Measurements from ENCODE around the gene MAD1L1. TPM values are rescaled to one million over a fixed set of nuclear protein-coding genes. Genes with fewer than 3 reads are reported as not detected.

The MAD1L1 gene
- total RNA-seq, 1 donor from 2014 or later, result 54.0 TPM

DNA sequence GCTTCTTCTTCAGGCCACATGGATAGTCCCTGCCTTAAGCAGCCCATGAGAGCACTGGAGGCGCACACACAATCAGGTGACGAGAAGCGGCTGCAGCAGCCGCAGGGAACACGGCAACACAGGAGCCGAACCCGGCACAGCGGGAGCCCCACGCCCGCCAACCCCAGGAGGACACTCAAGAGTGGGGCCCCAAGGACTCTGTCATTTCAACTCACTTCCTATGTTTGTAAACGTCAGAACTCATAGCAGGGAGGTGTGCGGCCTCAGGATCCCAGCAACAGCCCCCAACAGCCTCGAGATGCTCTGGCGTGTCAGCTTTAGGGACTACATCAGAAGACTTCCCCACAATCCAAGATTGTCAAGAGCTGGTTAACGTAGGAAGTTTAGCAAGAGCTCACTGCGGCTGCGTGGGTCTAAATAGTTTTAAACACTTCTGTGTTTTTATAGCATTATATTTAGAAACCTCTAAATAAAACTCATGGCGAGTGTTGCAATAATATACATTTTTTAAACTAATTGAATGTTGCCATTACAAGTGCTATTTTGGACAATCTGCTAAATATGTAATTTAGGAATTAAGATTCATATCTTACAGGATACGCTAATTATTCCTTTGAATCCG, 123.4 kb downstream of the MAD1L1 start:
- peaks cover 3% of the 10 kb centered on the region for H3K36me3 Mint-ChIP-seq (ENCODE audit: low read depth)
- H3K27ac Mint-ChIP-seq, result no peak overlapping the region
- intact Hi-C loops (cut with micrococcal nuclease), result no loop called here
- no peaks in the 10 kb centered on the region for H3K9me3 Mint-ChIP-seq
- H3K27me3 Mint-ChIP-seq, result no peaks in the 10 kb centered on the region
- H3K4me3 Mint-ChIP-seq, result no peak overlapping the region
- H3K4me1 Mint-ChIP-seq, result peaks cover 25% of the 10 kb centered on the region
- no peak for DNase-seq

- H3K36me3 Mint-ChIP-seq (ENCODE audit: low read depth), result peaks cover 3% of the 10 kb centered on the region
- H3K4me1 Mint-ChIP-seq, result peaks cover 25% of the 10 kb centered on the region
- no peak for DNase-seq
- H3K4me3 Mint-ChIP-seq, result no peak overlapping the region
- no peaks in the 10 kb centered on the region for H3K9me3 Mint-ChIP-seq
- no peaks in the 10 kb centered on the region for H3K27me3 Mint-ChIP-seq
- no peak overlapping the region for H3K27ac Mint-ChIP-seq
- intact Hi-C loops (cut with micrococcal nuclease), result no loop called here
Observed at GRCh38 chr7:2108501-2109250, 124.1 kb downstream of the MAD1L1 start.

- no peak for DNase-seq
- Mint-ChIP-seq H3K9me3 (no peaks in the 10 kb centered on the region), H3K36me3 (ENCODE audit: low read depth) (peaks cover 3% of the 10 kb centered on the region), H3K4me1 (peaks cover 25% of the 10 kb centered on the region), H3K4me3 (no peak overlapping the region), H3K27me3 (no peaks in the 10 kb centered on the region), H3K27ac (no peak overlapping the region)
- intact Hi-C loops (cut with micrococcal nuclease), result no loop called here
Observed at GRCh38 chr7:2108071-2108455, 124.7 kb downstream of the MAD1L1 start.

- Mint-ChIP-seq H3K27ac (no peak overlapping the region), H3K4me3 (no peak overlapping the region), H3K36me3 (ENCODE audit: low read depth) (peaks cover 3% of the 10 kb centered on the region), H3K27me3 (no peaks in the 10 kb centered on the region), H3K4me1 (peaks cover 25% of the 10 kb centered on the region), H3K9me3 (no peaks in the 10 kb centered on the region)
- intact Hi-C loops (cut with micrococcal nuclease), result no loop called here
- DNase-seq, result no peak
Observed at GRCh38 chr7:2107386-2108070, 125.2 kb downstream of the MAD1L1 start.

DNA sequence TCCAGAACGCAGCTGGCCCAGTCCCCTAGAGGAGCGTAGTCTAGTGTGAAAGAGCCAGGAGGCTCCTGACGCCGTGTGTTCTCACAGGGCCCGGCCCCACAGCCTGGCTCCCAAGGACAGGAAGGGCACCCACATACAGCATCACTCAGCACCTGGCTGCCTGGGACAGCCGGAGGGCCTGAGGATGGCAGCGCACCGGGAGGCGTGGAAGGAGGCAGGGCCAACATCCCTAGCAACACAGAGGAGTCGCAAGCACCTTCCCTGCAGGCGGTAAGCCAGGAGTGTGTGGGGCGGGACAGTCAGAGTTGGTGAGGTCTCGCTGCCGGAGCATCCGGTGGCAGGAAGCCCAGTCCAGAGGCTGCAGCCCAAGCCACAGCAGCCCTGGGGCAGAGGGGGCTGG, 125.8 kb downstream of the MAD1L1 start:
- H3K4me3 Mint-ChIP-seq, result no peak overlapping the region
- H3K27ac Mint-ChIP-seq, result no peak overlapping the region
- no peaks in the 10 kb centered on the region for H3K27me3 Mint-ChIP-seq
- intact Hi-C loops (cut with micrococcal nuclease), result no loop called here
- H3K9me3 Mint-ChIP-seq, result no peaks in the 10 kb centered on the region
- no peak for DNase-seq
- H3K36me3 Mint-ChIP-seq (ENCODE audit: low read depth), result peaks cover 5% of the 10 kb centered on the region
- peaks cover 22% of the 10 kb centered on the region for H3K4me1 Mint-ChIP-seq

- intact Hi-C loops (cut with micrococcal nuclease), result no loop called here
- DNase-seq, result no peak
- Mint-ChIP-seq H3K4me3 (no peak overlapping the region), H3K9me3 (no peaks in the 10 kb centered on the region), H3K4me1 (peaks cover 20% of the 10 kb centered on the region), H3K36me3 (ENCODE audit: low read depth) (peaks cover 5% of the 10 kb centered on the region), H3K27ac (no peak overlapping the region), H3K27me3 (no peaks in the 10 kb centered on the region)
Observed at GRCh38 chr7:2106440-2106839, 126.3 kb downstream of the MAD1L1 start.

DNA sequence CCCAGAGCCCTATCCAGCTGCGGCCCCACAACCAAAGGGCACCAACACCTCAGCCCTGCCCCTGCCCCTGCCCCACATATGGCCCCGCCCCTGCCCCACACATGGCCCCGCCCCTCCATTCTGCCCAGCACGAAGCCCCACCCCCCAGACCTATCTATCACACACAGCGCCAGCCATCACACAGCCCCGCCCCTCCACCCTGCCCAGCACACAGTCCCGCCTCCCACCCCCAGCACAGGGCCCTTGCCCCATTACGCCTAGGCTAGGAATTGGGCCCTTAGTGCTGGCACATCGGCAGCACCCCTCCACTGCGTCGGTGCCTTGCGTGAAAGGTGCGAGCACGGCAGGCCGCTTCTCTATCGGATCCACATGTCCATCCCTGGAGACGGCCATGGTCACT, 126.8 kb downstream of the MAD1L1 start:
- intact Hi-C loops (cut with micrococcal nuclease), result no loop called here
- Mint-ChIP-seq H3K36me3 (ENCODE audit: low read depth) (peaks cover 5% of the 10 kb centered on the region), H3K4me3 (no peak overlapping the region), H3K27me3 (no peaks in the 10 kb centered on the region), H3K4me1 (peaks cover 20% of the 10 kb centered on the region), H3K9me3 (no peaks in the 10 kb centered on the region), H3K27ac (no peak overlapping the region)
- DNase-seq, result no peak

DNA sequence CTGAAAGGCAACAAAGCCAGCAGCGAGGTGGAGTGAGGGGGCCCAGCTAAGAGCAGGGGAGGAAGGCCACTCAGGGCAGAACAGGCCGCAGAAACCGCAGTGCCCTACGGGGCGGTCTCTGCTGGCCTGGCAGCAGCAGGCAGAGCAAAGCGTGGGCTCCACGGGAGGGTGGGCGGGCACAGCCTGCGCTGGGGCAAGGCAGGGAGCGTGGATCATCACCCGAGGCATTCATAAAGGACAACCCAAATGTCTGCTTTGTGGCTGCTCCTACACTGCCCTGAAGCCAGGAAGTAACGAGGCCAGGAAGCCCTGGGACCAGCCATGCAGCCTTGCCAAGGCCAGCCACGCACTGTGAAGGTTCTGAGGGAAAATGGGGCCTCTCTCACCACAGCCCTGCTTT, 127.5 kb downstream of the MAD1L1 start:
- H3K36me3 Mint-ChIP-seq (ENCODE audit: low read depth), result peaks cover 5% of the 10 kb centered on the region
- no peak for DNase-seq
- peaks cover 15% of the 10 kb centered on the region for H3K4me1 Mint-ChIP-seq
- H3K9me3 Mint-ChIP-seq, result no peaks in the 10 kb centered on the region
- H3K27ac Mint-ChIP-seq, result no peak overlapping the region
- intact Hi-C loops (cut with micrococcal nuclease), result no loop called here
- no peak overlapping the region for H3K4me3 Mint-ChIP-seq
- no peaks in the 10 kb centered on the region for H3K27me3 Mint-ChIP-seq

DNA sequence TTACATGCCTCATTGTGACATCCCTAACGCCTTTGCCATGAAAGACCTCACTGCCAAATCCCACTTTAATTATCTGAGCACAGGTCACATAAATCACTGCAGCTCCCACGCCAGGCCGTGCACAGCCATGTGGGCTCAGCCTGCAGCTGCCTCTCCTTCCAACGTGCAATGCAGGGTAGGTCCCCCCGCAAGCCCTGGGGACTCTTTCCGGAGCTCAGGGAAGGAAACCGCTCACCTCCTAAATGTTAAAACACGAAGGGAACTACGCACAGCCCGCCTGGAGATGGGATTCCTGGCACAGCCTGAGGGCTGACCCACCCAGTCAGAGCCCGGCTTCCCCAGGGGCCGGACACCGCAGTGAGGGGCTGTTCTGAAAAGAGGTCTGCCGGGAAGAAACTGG, 128.0 kb downstream of the MAD1L1 start:
- no peaks in the 10 kb centered on the region for H3K9me3 Mint-ChIP-seq
- H3K27me3 Mint-ChIP-seq, result no peaks in the 10 kb centered on the region
- H3K36me3 Mint-ChIP-seq (ENCODE audit: low read depth), result peaks cover 2% of the 10 kb centered on the region
- no peak overlapping the region for H3K4me3 Mint-ChIP-seq
- intact Hi-C loops (cut with micrococcal nuclease), result no loop called here
- H3K4me1 Mint-ChIP-seq, result peaks cover 17% of the 10 kb centered on the region
- no peak for DNase-seq
- no peak overlapping the region for H3K27ac Mint-ChIP-seq

GRCh38 chr7:2104107-2104710, 128.5 kb downstream of the MAD1L1 start:
- Mint-ChIP-seq H3K9me3 (no peaks in the 10 kb centered on the region), H3K36me3 (ENCODE audit: low read depth) (peaks cover 2% of the 10 kb centered on the region), H3K4me3 (no peak overlapping the region), H3K4me1 (peaks cover 20% of the 10 kb centered on the region), H3K27me3 (no peaks in the 10 kb centered on the region), H3K27ac (no peak overlapping the region)
- intact Hi-C loops (cut with micrococcal nuclease), result no loop called here
- DNase-seq, result peak; percentile 86

DNA sequence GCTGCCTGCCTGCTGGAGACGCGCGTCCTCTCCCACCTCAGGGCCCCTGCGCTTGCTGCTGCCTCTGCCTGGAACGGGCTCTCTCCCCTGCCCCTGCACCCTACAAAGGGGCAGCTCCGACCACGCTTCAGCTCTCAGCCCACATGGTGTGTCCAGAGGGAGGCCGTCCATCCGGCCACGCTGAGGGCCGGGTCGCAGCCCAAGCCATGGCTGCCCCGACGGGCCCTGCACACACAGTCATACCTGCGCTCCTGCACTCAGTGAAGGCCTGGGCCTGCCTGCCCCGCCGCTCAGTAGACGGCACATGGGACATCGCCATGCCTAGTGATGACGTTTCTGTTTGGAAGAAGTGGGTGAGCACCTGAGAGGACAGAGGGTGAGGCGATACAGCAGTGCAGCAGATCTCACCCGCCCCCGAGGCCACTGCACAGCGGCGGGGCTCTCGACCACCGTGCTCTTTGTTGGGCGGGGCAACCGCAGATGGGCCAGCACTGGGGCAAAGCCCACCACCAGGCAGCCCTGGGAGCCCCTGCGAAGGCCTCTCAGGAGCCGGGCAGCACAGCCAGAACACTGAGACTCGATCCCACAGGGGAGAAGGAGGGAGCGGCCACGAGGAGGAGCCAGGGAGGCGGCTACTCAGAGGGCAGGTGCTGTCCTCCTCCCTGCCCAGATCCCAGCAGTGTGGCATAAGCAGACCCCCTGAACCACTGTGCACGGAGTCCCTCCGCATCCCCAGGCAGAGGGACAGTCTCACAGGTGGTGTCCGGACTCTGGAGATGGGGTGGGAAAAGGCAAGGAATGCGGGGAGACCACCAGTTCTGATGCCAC, 129.5 kb downstream of the MAD1L1 start:
- peaks cover 2% of the 10 kb centered on the region for H3K36me3 Mint-ChIP-seq (ENCODE audit: low read depth)
- peaks cover 25% of the 10 kb centered on the region for H3K4me1 Mint-ChIP-seq
- intact Hi-C loops (cut with micrococcal nuclease), result no loop called here
- H3K27ac Mint-ChIP-seq, result no peak overlapping the region
- DNase-seq, result no peak
- no peak overlapping the region for H3K4me3 Mint-ChIP-seq
- H3K27me3 Mint-ChIP-seq, result no peaks in the 10 kb centered on the region
- H3K9me3 Mint-ChIP-seq, result no peaks in the 10 kb centered on the region

DNA sequence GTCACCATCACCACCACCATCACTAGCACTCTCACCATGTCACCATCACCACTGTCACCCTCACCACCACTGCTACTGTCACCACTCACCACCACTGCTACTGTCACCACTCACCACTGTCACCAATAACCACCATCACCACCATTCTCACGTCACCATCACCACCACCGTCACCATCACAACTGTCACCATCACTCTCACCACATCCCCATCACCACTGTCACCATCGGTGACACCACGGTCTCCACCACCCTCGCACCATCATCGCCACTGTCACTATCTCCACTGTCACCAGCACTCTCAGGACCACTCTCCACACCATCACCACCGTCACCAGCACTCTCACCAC, 130.4 kb downstream of the MAD1L1 start:
- no peaks in the 10 kb centered on the region for H3K9me3 Mint-ChIP-seq
- no peaks in the 10 kb centered on the region for H3K27me3 Mint-ChIP-seq
- intact Hi-C loops (cut with micrococcal nuclease), result no loop called here
- peaks cover 25% of the 10 kb centered on the region for H3K4me1 Mint-ChIP-seq
- H3K4me3 Mint-ChIP-seq, result no peak overlapping the region
- H3K27ac Mint-ChIP-seq, result peak overlapping the region; percentile 6
- peaks cover 2% of the 10 kb centered on the region for H3K36me3 Mint-ChIP-seq (ENCODE audit: low read depth)
- DNase-seq, result no peak

DNA sequence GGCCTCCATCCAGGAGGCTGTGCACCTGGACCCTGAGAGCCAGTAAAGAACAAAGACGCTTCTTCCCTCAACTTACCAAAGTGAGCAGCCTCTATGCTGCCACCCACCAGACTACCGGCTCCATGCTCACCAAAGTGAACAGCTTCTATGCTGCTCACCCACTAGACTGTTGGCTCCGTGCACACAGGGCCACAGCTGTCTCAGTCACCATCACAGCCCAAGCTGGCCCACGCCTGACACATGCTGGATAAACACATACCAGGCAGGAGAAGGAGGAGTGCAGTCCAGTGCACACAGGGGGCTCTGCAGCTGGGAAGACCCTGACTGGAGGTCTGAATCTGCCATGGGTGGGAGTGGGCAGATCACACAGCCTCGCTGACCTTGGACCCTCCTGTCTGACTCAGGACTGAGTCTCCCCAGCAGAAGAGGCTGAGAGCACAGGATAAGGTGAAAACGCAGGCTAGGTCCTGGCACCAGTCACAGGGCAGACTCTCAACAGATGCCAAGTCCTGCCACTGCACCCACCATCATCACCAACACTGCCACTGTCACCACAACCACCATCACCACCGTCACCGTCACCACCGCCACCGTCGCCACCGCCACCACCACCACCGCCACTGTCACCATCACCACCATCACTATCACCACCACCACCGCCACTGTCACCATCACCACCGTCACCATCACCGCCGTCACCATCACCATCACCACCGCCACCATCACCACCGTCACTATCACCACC, 130.9 kb downstream of the MAD1L1 start:
- H3K4me3 Mint-ChIP-seq, result no peak overlapping the region
- intact Hi-C loops (cut with micrococcal nuclease), result no loop called here
- no peaks in the 10 kb centered on the region for H3K27me3 Mint-ChIP-seq
- H3K9me3 Mint-ChIP-seq, result no peaks in the 10 kb centered on the region
- peaks cover 25% of the 10 kb centered on the region for H3K4me1 Mint-ChIP-seq
- DNase-seq, result no peak
- H3K36me3 Mint-ChIP-seq (ENCODE audit: low read depth), result peaks cover 2% of the 10 kb centered on the region
- H3K27ac Mint-ChIP-seq, result peak overlapping the region; percentile 6
